COLO668 (cell line): ENCODE data around the gene DRAP1.

Experiments used
- DNase-seq: peaks from one replicate; lab custom pipeline; 2025; ENCODE audit not compliant: unreplicated experiment; lab: John Stamatoyannopoulos, UW

Gene DRAP1

DNA sequence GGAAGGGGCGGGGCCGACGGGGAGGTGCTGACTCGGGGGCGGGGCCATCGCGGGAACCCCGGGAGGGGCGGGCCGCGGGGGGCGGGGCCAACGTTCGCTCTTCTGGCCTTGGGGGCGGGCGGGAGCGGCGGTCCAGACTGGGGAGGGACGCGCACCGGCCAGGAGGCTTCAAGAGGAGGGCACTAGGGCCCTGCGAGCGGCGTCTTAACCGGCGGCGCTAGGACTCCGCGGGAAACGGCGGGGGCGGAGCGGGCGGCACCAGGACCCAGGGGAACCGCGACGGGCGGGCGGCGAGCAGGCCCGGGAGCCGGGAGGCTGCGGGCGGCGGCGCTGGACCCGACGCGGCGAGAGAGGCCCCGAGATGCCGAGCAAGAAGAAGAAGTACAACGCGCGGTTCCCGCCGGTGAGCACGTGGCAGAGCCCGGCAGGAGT lies at the start of gene DRAP1:
Gene DRAP1 (plus strand): TSS at position 286 of the 432 bp plus-strand sequence. CDS start 76 bp downstream, at position 362.
- peak; percentile 99 for DNase-seq

DNA sequence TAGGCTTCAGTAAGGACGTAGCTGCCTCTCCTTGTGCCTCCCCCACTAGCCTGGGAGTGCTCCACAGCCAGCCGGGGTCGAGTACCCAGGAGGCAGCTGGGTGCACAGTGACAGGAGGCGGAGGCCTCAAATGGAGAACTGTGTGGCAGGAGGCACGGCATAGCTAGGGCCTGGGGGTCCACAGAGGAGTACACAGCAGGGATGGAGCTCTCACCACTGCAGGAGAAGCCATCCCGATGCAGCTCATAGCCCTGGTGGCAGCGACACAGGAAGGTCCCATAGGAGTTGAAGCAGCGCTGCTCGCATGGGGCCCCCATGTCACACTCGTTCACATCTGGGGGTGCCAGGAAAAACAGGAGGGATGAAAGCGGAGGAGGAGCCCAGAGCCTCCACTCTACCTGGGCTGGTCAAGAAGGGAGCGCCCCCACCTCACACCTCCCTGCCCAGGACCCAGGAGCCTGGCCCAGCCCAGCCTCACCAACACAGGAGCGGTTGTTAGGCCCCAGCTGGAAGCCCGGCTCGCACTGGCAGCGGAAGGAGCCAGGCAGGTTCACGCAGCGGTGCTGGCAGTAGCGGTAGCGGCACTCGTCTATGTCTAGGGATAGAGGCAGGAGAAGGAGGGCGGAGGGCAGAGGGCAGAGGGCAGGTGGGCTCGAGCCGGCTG lies 49.5 kb upstream of the DRAP1 start:
- peak; percentile 21 for DNase-seq

DNA sequence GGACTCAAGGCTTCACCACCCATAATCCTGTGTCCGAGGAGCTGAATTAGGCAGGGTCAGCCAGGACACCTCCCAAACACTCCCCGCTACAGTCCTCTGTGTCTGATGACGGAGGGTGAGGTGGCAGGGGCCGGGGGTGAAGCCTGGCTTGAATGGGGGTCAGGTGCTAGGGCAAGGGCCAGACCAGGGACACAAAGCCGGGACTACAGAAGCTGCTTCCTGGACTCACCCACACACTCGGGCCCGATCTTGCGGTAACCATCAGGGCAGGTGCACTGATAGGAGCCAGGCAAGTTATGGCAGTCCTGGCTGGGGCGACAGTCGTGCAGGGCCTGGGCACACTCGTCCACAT lies 48.9 kb upstream of the DRAP1 start:
- peak; percentile 44 for DNase-seq

DNA sequence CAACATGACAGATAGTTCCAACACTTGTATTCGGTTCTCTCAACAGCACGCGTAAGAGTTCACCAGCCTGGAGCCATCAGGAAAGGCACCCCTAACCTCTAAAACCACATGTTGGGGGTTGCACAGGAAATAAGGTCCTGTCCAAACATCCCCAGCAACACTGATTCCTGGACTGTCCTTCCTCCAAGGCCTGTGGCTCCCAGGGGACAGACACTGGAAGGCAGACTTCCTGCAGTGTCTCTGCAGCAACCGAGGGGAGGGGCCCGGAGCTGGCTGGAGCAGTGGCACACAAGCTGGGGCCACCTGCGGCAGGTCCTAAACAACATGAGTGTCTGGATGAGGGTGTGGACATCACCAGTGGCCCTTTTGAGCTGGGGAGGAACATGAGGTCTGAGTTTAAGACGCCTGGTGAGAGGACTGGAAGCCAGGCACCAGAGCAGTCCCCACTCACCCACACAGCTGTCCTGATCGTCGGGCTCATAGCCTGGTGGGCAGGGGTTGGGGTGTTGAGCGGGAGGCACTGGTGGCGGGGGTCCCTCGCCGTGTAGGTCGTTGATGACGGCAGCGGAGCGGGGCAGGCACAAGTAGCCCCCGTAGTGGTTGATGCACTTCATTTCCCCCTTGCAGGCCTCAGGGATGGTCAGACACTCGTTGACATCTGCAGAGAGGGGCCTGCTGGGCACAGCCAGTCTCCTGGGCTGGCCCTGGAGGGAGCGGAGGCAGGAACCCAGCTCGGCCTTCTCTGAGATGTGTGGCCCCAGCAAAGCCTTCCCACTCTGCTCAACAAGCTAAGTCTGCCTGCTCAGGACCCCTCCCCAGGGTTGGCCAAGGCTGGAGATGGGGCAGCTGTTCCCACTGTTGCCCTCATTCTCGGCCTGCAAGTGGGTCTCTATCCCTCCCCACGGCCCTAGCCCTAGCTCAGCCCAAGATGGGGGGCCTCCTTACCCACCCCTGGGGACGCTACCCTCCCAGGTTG lies 48.2 kb upstream of the DRAP1 start:
- DNase-seq: peak; percentile 78

GRCh38 chr11:65871811-65872548 lies 47.2 kb upstream of the DRAP1 start:
- no peak for DNase-seq

DNA sequence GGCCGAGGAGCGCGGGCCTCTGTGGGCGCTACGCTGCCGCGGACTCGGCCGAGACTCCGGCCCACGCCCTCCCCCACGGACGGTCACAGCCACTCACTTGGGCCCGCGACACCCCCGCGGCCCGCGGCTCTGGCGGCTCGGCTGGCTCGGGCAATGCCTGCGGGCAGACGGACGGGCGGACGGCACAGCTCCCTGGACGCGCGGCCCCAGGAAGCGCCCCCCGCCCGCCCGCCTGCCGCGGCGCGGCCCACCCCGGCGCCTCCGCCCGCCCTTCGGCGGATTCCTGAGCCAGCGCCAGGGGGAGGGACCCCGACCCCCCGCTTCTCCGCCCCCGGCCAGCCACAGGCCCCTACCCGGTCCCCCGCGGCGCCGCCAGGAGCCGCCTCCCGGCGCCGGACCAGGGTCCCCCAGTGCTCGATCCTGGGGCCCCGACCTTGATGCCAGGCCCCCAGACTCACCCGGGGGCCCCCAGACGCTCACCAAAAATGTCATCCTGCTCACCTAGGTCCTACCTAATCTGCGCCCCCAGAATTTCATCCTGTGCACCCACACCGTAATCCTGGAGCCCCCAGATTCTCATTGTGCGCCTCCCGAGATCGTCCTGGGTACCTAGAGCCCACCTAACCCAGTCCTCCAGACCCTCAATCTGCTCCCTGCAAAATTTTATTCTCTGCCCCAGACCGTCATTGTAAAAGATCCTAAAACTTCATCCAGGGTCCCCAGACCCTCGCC lies 46.5 kb upstream of the DRAP1 start, which contains the start of gene EFEMP2:
Gene EFEMP2 (minus strand): TSS at position 215 of the 732 bp plus-strand sequence. CDS start 446 bp downstream, outside the sequence.
- peak; percentile 12 for DNase-seq

DNA sequence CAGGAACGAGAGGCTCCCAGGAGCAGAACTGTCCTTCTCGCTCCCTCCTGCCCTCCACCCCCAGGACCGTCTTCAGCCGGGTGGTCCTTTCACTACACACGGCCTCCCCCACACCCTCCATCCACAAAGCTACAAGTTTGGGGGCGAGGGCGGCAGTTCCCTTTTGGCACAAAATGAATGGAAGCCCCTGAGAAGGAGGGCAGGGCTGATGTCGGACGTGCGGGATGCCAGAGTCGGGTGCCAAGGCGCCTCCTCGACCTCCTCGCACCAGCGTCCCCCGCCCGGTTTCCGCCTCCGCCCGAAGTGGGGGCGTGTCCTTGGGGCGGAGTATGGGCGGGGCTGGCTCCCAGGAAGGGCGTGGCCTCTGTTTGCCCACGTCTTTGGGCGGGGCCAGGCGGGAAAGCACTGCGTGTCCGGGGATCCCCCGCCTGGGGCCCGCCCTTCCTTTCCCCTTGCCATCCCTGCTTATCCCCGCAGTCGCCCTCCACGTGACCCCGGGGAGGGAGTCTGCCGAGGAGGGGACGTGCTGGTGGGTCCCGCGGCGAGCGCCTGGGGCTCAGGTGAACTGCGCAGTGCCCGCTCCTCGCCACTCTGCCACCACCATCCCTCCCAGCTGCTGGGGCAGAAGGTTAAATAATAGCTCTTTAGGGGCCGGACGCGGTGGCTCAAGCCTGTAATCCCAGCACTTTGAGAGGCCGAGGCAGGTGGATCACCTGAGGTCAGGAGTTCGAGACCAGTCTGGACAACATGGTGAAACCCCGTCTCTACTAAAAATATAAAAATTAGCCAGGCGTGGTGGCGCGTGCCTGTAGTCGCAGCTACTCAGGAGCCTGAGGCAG lies 45.7 kb upstream of the DRAP1 start:
- peak; percentile 96 for DNase-seq

DNA sequence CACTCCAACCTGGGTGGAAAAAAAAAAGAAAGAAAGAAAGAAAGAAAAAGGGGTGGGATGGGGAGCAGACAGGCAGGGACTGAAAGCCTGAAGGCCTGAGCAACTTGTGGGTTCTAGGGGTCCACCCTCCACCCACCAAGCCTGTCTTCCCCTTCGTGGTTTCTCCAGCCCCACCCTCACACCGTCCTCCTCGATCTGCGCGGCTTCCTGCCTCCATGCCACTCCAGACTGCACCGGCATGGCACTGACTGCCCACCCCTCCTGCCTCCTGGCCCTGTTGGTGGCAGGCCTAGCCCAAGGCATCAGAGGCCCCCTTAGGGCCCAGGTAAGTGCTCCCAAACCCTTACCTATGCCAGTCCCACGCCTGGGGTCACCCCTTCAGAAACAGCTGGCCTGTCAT lies 39.6 kb upstream of the DRAP1 start, which contains the start of gene CTSW:
Gene CTSW (plus strand): TSS at position 221 of the 400 bp plus-strand sequence. CDS start 18 bp downstream, at position 239.
- no peak for DNase-seq

DNA sequence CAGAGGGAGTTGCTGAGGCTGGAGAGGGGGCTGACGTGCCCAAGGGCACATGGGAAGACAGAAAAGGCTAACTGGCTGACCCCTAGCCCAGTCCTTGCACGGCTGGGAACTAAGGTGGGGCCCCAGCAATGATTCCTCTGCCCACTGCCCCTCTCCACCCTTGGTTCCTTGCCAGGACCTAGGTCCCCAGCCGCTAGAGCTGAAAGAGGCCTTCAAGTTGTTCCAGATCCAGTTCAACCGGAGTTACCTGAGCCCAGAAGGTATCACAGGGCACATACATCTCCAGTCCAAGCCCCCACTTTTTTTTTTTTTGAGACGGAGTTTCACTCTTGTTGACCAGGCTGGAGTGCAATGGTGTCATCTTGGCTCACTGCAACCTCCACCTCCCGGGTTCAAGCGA lies 39.2 kb upstream of the DRAP1 start:
- no peak for DNase-seq

DNA sequence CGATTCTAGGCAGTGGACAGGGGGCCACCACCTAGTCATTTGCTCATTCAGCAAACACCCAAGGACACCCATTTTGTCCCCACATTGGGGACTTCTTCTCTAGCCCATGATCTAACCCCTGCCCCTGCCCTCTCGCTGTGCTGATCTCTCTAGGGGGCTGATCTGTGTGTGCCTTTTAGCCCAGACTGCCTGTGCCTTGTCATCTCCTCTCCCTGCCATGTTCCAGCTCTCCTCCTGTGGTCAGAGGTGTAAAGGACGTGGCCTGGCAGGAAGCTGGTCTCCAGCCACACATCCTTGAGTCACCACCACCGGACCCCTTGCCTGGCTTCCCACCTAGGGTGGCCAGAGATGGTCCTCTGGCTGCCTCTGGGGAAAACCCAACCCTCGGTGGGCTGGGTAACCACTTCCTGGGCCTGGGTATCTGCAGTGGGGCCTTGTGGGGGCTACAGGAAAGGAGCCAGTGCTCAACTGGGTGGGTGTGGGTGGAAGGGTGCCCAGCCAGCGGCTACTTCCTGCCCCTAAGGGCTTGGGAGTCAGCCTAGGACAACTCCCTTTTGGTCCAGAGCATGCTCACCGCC lies 38.3 kb upstream of the DRAP1 start:
- DNase-seq: no peak

- no peak for DNase-seq
Observed at GRCh38 chr11:65882120-65883057, 36.8 kb upstream of the DRAP1 start.

DNA sequence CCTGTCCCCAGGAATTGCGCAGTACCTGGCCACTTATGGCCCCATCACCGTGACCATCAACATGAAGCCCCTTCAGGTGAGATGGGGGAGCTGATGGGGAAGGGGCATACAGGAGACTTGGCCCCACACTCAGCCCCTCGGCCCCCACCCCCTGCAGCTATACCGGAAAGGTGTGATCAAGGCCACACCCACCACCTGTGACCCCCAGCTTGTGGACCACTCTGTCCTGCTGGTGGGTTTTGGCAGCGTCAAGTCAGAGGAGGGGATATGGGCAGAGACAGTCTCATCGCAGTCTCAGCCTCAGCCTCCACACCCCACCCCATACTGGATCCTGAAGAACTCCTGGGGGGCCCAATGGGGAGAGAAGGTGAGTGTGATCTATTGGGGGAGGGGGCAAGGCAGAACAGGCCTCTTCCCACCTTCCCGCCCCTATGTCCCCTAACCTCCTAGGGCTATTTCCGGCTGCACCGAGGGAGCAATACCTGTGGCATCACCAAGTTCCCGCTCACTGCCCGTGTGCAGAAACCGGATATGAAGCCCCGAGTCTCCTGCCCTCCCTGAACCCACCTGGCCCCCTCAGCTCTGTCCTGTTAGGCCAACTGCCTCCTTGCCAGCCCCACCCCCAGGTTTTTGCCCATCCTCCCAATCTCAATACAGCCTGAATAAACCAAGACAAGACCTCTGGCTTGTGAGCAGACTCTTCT lies 36.0 kb upstream of the DRAP1 start:
- no peak for DNase-seq

GRCh38 chr11:65883786-65884715 lies 35.2 kb upstream of the DRAP1 start:
- DNase-seq: no peak

- peak; percentile 75 for DNase-seq
Observed at GRCh38 chr11:65884716-65885092, 34.5 kb upstream of the DRAP1 start.

DNA sequence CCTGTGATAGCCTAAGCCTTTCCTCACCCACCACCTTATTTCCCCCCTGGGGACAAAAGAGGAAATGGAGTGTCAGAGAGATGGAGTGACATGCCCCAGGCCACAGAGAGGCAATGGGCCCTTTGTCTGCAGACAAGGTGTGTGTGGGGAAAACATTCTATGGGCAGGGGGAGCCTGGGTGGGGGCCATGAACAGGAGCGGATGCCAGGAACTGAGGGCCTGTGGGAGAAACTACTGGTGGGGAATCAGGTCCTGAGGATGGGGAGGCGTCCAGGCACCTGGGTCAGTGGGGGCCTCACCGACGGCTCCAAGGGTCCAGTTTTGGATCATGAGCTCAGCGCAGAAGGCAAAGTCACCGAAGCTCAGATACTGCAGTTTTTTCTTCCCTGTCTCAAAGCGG lies 34.0 kb upstream of the DRAP1 start:
- no peak for DNase-seq

DNA sequence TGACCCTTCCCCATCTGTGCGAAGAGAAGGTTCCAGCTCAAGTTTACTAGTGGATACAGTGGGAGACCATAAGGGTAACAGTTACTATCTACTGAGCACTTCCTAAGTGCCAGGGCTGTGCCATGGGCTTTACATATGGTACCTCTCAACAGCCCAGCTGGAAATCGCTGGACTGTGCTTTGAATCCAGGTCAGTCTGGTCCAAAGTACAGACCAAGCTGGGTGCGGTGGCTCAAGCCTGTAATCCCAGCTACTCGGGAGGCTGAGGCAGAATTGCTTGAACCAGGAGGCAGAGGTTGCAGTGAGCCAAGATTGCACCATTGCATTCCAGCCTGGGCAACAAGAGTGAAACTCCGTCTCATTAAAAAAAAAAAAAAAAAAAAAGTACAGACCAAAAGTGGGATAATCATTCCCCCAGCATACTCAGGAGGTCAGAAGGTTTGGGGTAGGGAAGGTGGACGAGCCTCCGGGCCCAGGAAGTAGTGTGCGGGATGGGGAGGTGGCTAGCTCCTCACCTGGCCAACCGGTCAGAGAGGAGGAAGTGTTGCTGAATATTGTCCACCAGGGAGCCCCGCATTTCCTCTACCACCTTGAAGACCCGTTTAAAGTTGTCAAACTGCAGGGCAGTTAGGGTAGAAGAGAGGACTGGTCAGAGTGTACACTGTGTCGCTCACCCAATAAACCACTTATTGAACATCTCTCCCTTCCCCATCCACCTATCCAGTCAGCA lies 33.3 kb upstream of the DRAP1 start:
- DNase-seq: no peak
